A549 treated with AZD9567 at 1 μM for 4 hours (cell line): Measurements from ENCODE around the gene UVRAG. TPM values are rescaled to one million over a fixed set of nuclear protein-coding genes. Genes with fewer than 3 reads are reported as not detected.

Experiments used
- total RNA-seq: library from RNA; stranded (reverse); fragments of 200-300 nt; extraction: Qiagen RNA extraction; gene quantifications from 5 replicates; pipeline ENCODE4 v1.2.3, GENCODE V29; 2022; ENCODE audit not compliant: insufficient read depth

Gene UVRAG
- 9.4 to 12.8 TPM (median 9.8 TPM) in 5 replicates for total RNA-seq

GRCh38 chr11:75814677-75815344, at the start of gene UVRAG:
TSS of gene UVRAG (plus strand) at chr11:75815210. CDS start at chr11:75815408, 198 bp downstream.

GRCh38 chr11:75768112-75768908, 46.7 kb upstream of the UVRAG start, which contains the start of gene DGAT2:
TSS of gene DGAT2 (plus strand) at chr11:75768778. CDS start at chr11:75768992, 214 bp downstream.

Other genes starting within 250 kb of the UVRAG start
- gene MAP6, start 146.2 kb upstream of the UVRAG start, total RNA-seq, result 1.5 to 4.9 TPM (median 1.6 TPM) in 5 replicates
- gene MOGAT2, start 97.4 kb upstream of the UVRAG start, total RNA-seq, result not detected in 5 replicates
- gene DGAT2, start 46.4 kb upstream of the UVRAG start, total RNA-seq, result 1.4 to 4.0 TPM (median 1.8 TPM) in 5 replicates